GM21367 (cell line): Measurements from ENCODE around the gene RIC8A.

Experiments
- ATAC-seq: cut with Tn5 transposase; IDR thresholded peaks from one replicate; pipeline ENCODE4 v1.9.1; 2021; ENCODE audit not compliant: unreplicated experiment

Gene RIC8A

GRCh38 chr11:240315-240714, 32.8 kb downstream of the RIC8A start:
- ATAC-seq = no peak

- no peak for ATAC-seq
These were observed 34.1 kb downstream of the RIC8A start for GRCh38 chr11:241634-242033.

GRCh38 chr11:244376-244775, 36.9 kb downstream of the RIC8A start:
- no peak for ATAC-seq

- no peak for ATAC-seq
These were observed 41.6 kb downstream of the RIC8A start for GRCh38 chr11:249062-249461.

GRCh38 chr11:250274-250673, 42.8 kb downstream of the RIC8A start:
- no peak for ATAC-seq

- ATAC-seq = no peak
These were observed 43.3 kb downstream of the RIC8A start for GRCh38 chr11:250740-251299.

GRCh38 chr11:251550-251949, 44.0 kb downstream of the RIC8A start:
- no peak for ATAC-seq

GRCh38 chr11:252666-253065, 45.2 kb downstream of the RIC8A start:
- no peak for ATAC-seq

GRCh38 chr11:253160-253885, 45.8 kb downstream of the RIC8A start:
- no peak for ATAC-seq

GRCh38 chr11:253886-254270, 46.4 kb downstream of the RIC8A start:
- ATAC-seq = no peak

- no peak for ATAC-seq
These were observed 47.7 kb downstream of the RIC8A start for GRCh38 chr11:255176-255575.

GRCh38 chr11:255816-256215, 48.3 kb downstream of the RIC8A start:
- ATAC-seq = no peak

- ATAC-seq = no peak
These were observed 49.6 kb downstream of the RIC8A start for GRCh38 chr11:256952-257737.

GRCh38 chr11:257766-258493, 50.4 kb downstream of the RIC8A start:
- no peak for ATAC-seq

- no peak for ATAC-seq
These were observed 51.9 kb downstream of the RIC8A start for GRCh38 chr11:259413-259812.

- ATAC-seq = no peak
These were observed 54.1 kb downstream of the RIC8A start for GRCh38 chr11:261624-262023.
